Left lung (tissue), 10 donors: ENCODE results near the gene PROX2. TPM values are rescaled to one million over a fixed set of nuclear protein-coding genes. Genes with fewer than 3 reads are reported as not detected.
A peak's percentile ranks its signal among the peaks of the same experiment; 100 is the strongest.

Experiments used
- ATAC-seq: fragments of 200-7000 bp; cut with Tn5 transposase; one replicate; pipeline ENCODE4 v1.9.1; 2020; ENCODE audit warnings: moderate library complexity
- DNase-seq, 4 donors: peaks; one replicate each; pipeline ENCODE4 v3.0.0-alpha.2; 2013 to 2020
- H3K27ac ChIP-seq, 2 donors: fragments of 200-600 bp; sonication (generic) in 1 of 2; one replicate each; pipeline versions ENCODE4 v1.5.0 to v1.8.0; 2020 to 2021
- H3K27me3 ChIP-seq, 2 donors: fragments of 200-600 bp; sonication (generic) in 1 of 2; one replicate each; pipeline versions ENCODE4 v1.5.0 to v1.8.0; 2020 to 2021
- H3K36me3 ChIP-seq, 2 donors: fragments of 200-600 bp; sonication (generic) in 1 of 2; one replicate each; pipeline versions ENCODE4 v1.5.0 to v1.8.0; 2020 to 2021
- H3K4me1 ChIP-seq, 2 donors: fragments of 200-600 bp; one replicate each; pipeline ENCODE4 v1.8.0; 2021
- H3K4me3 ChIP-seq, 2 donors: fragments of 200-600 bp; sonication (generic) in 1 of 2; one replicate each; pipeline versions ENCODE4 v1.5.0 to v1.8.0; 2020 to 2021; ENCODE audit warnings: mild to moderate bottlenecking in 1 of 2
- H3K9me3 ChIP-seq, 2 donors: fragments of 200-600 bp; sonication (generic) in 1 of 2; one replicate each; pipeline versions ENCODE4 v1.5.0 to v1.8.0; 2020 to 2021
- CTCF ChIP-seq, 2 donors: fragments of 200-600 bp; sonication (generic) in 1 of 2; IDR thresholded peaks; one replicate each; pipeline versions ENCODE4 v1.5.0 to v1.8.0; 2021; ENCODE audit warnings: antibody characterized with exemption in 2 of 2
- intact Hi-C, 2 donors: fragments of 100-400 bp; cut with DNase I; formaldehyde crosslinking; loops; one replicate each; pipeline versions ENCODE4 v1.11.2 to v1.14.2; 2022
- polyA plus RNA-seq, 6 donors: library from polyadenylated mRNA; unstranded; fragments of 120-200 nt; gene quantifications; one replicate each; pipeline ENCODE4 v1.2.1, GENCODE V29; 2013; ENCODE audit not compliant: insufficient read length in 6 of 6
- total RNA-seq, 2 donors: library from RNA; stranded (reverse); fragmentation: NEBNext Ultra II Directional; extraction: Animal tissue kit (Norgen Biotek cat#: 25700); gene quantifications; one replicate each; pipeline ENCODE4 v1.2.1, GENCODE V29; 2021
- donor health status: DM: no; HTN: yes; CAD: no.
- donor health status: DM: no; HTN: no; CAD: no.

PROX2 gene
- total and polyA plus RNA-seq, 8 donors = 0.08 to 3.8 (median 3.1) TPM; not detected in 1

- no peak overlapping the region for H3K4me3 ChIP-seq
- intact Hi-C loops = no loop called here
- no peak for DNase-seq
- no peak overlapping the region for H3K27ac ChIP-seq
- no peak for ATAC-seq
- no peaks in the 10 kb centered on the region for H3K9me3 ChIP-seq
- H3K27me3 ChIP-seq = no peaks in the 10 kb centered on the region
- no peaks in the 10 kb centered on the region for H3K36me3 ChIP-seq
- peaks cover 0 to 5% of the 10 kb centered on the region in 2 donors for H3K4me1 ChIP-seq
- no peak for TF ChIP-seq CTCF (IDR thresholded peaks at IDR 0.05)
These were observed 4.1 kb downstream of the PROX2 start for GRCh38 chr14:74871819-74872218.

GRCh38 chr14:74868739-74869138, 7.2 kb downstream of the PROX2 start:
- Histone ChIP-seq H3K9me3 (no peaks in the 10 kb centered on the region), H3K27ac (no peak overlapping the region), H3K27me3 (no peaks in the 10 kb centered on the region), H3K36me3 (no peaks in the 10 kb centered on the region), H3K4me3 (no peak overlapping the region), H3K4me1 (peaks cover 0 to 1% of the 10 kb centered on the region in 2 donors)
- intact Hi-C loops = no loop called here
- no peak for TF ChIP-seq CTCF (IDR thresholded peaks at IDR 0.05)
- ATAC-seq (no peak), DNase-seq (no peak)

GRCh38 chr14:74867673-74868072, 8.3 kb downstream of the PROX2 start:
- H3K36me3 ChIP-seq = no peaks in the 10 kb centered on the region
- peaks cover 0 to 9% of the 10 kb centered on the region in 2 donors for H3K4me1 ChIP-seq
- intact Hi-C loops = no loop called here
- H3K4me3 ChIP-seq = no peak overlapping the region
- ATAC-seq (peak; percentile 34), DNase-seq (no peak)
- no peaks in the 10 kb centered on the region for H3K27me3 ChIP-seq
- TF ChIP-seq CTCF (IDR thresholded peaks at IDR 0.05) = no peak
- no peak overlapping the region for H3K27ac ChIP-seq
- no peaks in the 10 kb centered on the region for H3K9me3 ChIP-seq

GRCh38 chr14:74866708-74867389, 9.1 kb downstream of the PROX2 start:
- no peaks in the 10 kb centered on the region for H3K36me3 ChIP-seq
- no peak for ATAC-seq
- DNase-seq = no peak
- H3K27ac ChIP-seq = no peak overlapping the region
- TF ChIP-seq CTCF (IDR thresholded peaks at IDR 0.05) = no peak
- H3K27me3 ChIP-seq = no peaks in the 10 kb centered on the region
- no peak overlapping the region for H3K4me3 ChIP-seq
- no peaks in the 10 kb centered on the region for H3K9me3 ChIP-seq
- H3K4me1 ChIP-seq = peaks cover 0 to 9% of the 10 kb centered on the region in 2 donors
- intact Hi-C loops = no loop called here

- Histone ChIP-seq H3K4me1 (peaks cover 0 to 9% of the 10 kb centered on the region in 2 donors), H3K27me3 (no peaks in the 10 kb centered on the region), H3K9me3 (no peaks in the 10 kb centered on the region), H3K36me3 (no peaks in the 10 kb centered on the region), H3K27ac (no peak overlapping the region), H3K4me3 (no peak overlapping the region)
- ATAC-seq = no peak
- TF ChIP-seq CTCF (IDR thresholded peaks at IDR 0.05) = no peak
- intact Hi-C loops = no loop called here
- DNase-seq = no peak
These were observed 10.8 kb downstream of the PROX2 start for GRCh38 chr14:74865156-74865555.
